ENCODE data around the gene BRAP.
"Not testable (repeated sequence)": the region's sequence is repeated elsewhere in the genome, so short reads cannot be mapped to it uniquely, and the experiment has no call there.

BRAP gene

DNA sequence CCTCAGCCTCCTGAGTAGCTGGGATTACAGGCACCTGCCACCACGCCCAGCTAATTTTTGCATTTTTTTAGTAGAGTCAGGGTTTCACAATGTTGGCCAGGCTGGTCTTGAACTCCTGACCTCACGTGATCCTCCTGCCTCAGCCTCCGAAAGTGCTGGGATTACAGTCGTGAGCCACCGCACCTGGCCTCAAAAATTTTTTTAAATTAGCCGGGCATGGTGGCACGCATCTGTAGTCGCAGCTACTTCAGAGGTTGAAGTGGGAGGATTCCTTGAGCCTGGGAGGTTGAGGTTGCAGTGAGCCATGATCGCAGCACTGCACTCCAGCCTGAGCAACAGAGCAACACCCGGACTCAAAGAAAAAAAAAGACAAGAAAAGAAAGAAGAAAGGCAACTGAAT lies 67.9 kb downstream of the BRAP start:
- not testable (repeated sequence) for FAIRE-seq; DNase-seq (ENCODE audit: insufficient read length, low spot score)

DNA sequence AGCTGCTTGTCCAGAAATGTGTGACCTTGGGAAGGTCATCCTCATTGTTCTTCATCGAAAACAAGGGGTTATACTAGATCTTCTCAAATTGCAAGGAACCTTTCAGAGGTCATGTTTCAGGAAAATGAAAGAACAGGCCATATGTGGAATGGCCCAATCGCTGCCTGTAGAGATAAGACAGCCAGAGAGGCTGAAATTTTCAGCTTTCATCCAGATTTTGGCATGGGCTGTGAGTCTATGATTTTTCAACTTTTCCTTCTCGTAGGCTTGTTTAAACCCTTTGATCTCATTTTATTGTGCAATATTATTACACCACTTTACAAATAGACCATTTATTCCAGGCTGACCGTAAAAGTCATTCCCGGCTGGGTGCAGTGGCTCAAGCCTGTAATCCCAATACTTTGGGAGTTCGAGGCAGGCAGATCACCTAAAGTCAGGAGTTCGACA lies 69.6 kb downstream of the BRAP start:
- no peak for FAIRE-seq

DNA sequence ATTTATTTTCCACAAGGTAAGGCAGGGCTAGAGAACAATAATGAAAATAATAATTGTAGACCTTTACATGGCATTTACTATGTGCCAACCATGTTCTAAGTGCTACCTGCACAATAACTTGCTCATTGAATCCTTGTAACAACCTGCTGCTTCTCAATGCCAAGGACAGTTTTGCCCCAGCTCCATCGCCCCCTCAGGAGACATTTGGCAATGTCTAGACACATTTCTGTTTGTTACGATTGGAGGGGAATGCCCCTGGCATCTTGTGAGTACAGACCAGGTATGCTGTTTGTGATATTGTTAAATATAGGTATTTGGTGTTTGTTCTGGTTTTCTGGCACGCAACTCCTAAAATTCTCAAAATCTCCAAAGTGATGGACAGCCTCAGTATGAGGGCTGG lies 78.5 kb downstream of the BRAP start:
- FAIRE-seq (no peak), DNase-seq (ENCODE audit: insufficient read length, low spot score) (no peak)

More for the DNA sequence above, 69.6 kb downstream of the BRAP start:
- DNase-seq (ENCODE audit: insufficient read length, low spot score) = no peak

DNA sequence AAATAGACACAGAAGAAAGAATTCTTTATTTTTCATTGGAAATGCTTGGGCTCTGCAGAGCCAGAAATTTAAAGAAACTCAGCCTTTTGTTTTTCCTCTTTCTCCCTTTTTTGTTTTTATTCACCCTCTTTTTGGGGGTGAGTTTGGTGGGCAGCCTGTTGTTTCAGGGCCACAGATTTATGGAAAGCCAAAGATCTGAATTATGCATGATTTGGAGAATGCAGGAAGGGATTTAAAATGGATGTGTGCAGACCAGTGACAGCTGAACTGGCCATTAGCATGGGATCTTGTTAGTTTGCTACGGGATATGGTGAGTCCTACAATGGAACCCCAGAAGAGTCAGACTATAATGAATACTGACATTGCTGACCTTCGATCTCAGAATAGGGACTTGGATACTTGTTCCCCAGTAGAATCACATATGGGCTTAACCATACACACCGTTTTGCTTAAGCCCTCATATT lies 79.0 kb downstream of the BRAP start:
- no peak for FAIRE-seq
- no peak for DNase-seq (ENCODE audit: insufficient read length, low spot score)

DNA sequence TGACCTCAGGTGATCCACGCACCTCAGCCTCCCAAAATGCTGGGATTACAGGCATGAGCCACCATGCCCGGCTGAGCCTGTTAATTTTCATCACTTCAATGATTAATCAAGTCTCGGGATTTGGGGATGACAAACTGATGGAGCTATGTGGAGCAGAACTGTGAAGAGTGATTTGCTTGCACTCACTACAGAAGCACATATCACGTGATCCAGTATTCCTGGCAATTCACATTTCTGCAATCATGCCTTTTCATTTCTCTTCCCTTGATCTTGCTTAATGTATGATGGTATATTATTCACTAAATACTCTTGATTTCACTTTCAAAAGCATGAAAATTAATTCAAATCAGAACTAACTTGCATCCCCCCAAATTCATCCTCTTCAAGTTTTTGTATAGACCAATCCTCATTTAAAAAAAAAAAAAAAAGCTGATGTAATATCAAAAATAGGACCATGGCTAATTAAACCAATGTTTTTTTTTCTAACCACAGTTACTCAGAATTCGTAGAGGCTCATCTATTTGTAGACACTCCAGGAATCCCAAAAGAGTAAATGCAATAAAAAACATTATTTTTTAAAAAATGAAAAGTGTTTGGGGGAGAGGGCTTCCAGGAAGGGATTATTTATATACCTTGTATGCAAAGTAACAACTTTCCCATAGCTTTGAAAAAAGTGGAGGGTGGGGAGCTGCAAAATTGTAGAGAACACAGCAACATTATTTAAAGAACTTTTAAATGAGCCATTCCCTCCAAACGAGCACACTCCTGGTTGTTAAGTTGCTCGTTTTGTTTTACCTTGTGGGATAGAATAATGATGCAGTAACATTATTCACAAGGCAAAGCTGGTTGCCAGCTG lies 79.6 kb downstream of the BRAP start:
- no peak for FAIRE-seq
- DNase-seq (ENCODE audit: insufficient read length, low spot score) = no peak

DNA sequence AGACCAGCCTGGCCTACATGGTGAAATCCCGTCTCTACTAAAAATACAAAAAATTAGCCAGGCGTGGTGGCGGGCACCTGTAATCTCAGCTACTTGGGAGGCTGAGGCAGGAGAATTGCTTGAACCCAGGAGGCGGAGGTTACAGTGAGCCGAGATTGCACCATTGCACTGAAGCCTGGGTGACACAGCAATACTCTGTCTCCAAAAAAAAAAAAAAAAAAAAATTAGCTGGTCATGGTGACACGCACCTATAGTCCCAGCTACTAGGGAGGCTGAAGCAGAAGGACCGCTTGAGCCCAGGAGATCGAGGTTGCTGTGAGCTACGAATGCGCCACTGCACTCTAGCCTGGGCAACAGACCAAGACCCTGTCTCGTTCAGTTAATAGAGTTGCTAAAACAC lies 82.9 kb downstream of the BRAP start:
- DNase-seq (ENCODE audit: insufficient read length, low spot score); FAIRE-seq: not testable (repeated sequence)

DNA sequence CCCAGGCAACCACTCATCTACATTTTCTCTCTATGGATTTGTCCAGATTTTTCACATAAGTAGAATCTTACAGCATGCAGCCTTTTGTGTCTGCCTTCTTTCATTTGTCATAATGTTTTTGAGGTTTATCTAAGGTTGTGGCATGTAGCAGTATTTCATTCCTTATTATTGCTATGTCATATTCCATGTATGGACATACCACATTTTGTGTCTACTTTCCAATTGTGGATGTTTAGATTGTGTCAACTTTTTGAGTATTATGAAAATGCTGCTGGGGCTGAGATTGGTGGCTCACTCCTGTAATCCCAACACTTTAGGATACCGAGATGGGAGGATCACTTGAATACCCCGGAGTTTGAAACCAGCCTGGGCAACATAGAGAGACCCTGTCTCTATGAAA lies 83.4 kb downstream of the BRAP start:
- DNase-seq (ENCODE audit: insufficient read length, low spot score) (no peak), FAIRE-seq (no peak)

DNA sequence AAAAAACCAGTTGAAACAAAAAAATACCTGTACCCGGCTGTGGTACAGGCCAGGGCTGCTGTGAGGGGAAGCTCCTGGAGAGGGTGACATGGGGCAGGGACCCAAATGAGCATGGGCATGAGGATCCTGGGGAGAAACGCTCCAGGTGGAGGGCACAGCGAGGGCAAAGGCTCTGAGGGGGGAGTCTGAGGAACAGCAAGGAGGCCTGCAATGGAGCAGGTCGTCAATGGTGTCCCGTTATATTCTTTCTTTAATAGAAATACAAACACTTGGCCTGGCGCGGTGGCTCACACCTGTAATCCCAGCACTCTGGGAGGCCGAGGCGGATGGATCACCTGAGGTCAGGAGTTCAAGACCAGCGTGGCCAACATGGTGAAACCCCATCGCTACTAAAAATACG lies 84.8 kb downstream of the BRAP start:
- FAIRE-seq; DNase-seq (ENCODE audit: insufficient read length, low spot score): not testable (repeated sequence)

GRCh38 chr12:111600205-111600642 lies 85.5 kb downstream of the BRAP start:
- DNase-seq (ENCODE audit: insufficient read length, low spot score) (no peak), FAIRE-seq (no peak)

DNA sequence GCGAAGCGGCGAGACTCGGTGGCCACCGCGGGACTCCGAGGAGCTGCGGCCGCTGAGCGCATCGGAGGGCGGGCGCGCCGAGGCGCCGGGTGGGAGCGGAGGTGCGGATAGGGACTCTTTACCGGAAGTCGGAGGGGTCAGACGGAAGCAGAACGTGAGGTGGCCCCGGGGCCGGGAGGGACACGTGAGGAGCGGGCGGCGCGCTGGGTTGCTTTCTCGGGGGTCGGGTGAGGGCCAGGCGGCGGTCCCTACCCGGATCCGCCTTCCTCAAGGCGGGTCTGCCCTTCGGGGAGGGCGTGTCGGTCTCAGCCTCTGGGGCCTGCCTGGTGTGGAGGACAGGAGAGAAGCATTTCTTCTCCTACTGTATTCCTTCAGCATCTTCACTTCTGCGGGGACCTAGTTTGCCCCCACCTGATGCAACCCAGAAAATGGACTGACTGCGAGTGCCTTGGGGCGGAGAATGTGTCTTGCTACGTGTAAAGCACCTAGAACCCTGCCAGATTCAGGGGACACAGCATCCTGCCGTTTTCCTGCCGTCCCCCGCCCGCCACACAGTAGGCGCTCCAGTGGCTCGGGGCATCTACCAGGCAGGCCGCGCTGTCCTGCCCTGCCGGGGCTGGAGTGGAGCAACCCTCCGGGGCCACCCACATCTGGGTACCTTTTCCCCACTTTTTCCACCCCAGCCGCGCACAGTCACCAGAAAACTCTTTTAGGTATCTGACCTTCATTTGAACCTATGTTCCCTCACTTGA lies 86.1 kb downstream of the BRAP start:
- FAIRE-seq (peak; percentile 90), DNase-seq (ENCODE audit: insufficient read length, low spot score) (peak; percentile 94)

DNA sequence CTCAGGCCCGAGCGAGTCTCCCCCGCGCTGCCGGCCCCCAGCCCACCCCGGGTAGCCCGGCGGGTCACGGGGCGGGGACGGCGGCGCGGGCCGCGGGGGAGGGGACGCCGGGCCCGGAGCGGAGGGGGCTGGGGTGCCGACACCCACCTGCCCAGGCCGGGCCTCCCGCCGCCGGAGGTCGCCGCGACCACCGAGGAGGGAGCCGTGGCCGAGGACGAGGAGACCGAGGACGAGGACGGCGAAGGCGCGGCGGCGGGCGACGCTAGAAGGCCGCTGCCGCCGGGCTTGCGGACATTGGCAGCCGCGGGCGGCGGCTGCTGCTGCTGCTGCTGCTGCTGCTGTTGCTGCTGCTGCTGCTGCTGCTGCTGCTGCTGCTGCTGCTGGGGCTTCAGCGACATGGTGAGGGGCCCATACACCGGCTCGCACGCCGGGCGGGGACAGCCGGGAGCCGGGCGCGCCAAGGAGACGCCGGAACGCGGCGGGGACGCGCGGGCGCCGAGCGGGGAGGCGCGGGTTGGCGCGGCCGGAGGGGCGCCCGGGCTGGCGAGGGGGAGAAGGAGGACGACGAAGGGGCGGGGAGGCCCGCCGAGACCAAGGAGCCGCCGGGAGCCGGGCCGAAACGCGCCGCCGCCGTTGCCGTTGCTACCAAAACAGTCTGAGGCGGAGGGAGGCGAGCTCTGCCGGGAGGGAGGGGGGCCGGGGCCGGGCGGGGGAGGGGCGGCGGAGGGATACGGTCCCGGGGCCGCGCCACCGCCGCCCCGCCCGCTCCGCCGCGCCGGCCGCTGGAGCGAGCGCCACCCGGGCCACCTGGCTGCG lies 86.9 kb downstream of the BRAP start, which contains the start of gene ATXN2:
ATXN2 (minus strand) TSS at position 679 of the 816 bp plus-strand sequence; CDS start at position 398, 281 bp downstream.
- peak; percentile 86 for DNase-seq (ENCODE audit: insufficient read length, low spot score)
- FAIRE-seq = no peak

DNA sequence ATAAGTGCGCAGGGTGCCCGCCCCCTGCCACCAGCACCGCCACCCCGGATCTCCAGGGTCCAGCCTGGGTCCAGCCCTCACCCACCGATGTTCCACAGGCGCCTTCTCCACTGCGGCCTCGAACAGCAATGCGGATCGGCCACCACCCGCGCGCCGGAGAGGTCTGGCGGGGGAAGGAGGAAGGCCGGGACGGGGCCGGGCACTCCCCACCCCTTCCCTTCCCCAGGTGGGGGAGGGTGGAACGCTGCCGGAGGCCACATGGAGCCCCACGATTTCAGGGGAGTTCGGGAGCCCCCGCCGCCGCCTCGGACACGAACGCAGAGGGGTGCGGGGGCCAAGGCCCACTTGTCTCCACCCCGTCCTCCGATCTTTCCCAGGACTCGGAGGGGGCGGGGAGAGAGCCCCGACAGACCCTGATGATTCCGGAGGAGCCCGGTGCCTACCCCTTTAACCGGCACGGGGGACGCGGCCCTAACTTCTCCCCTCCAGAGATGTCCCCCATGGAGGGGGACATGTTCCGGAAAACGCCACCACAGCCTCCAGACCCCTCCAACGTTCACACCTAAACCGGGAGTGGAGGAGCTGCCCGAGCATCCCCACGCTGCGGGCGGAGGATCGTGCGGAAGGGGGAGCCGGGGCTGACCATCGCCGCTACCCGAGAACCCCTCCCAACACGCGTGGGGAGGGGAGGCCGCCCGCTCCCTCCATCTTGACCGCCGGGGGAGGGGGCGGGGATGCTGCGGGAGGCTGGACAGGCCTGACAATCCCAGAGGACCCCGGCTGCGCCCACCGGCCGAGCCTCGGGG lies 87.7 kb downstream of the BRAP start:
- FAIRE-seq = no peak
- DNase-seq (ENCODE audit: insufficient read length, low spot score) = peak; percentile 38

GRCh38 chr12:111596985-111597830 lies 88.5 kb downstream of the BRAP start:
- DNase-seq (ENCODE audit: insufficient read length, low spot score) = peak; percentile 38
- peak; percentile 45 for FAIRE-seq

DNA sequence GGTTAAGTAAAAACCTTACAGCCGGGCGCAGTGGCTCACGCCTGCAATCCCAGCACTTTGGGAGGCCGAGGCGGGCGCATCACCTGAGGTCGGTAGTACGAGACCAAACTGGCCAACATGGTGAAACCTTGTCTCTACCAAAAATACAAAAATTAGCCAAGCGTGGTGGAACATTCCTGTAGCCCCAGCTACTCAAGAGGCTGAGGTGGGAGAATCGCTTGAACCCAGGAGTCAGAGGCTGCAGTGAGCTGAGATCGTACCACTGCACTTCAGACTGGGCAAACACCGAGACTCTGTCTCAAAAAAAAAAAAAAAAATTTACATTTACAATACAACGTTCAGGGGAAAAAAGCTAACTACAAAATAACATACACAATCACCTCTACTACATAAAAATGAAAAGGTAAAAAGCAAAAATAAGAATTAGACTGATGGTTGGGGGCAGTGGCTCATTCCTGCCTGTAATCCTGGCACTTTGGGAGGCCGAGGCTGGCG lies 90.4 kb downstream of the BRAP start:
- DNase-seq (ENCODE audit: insufficient read length, low spot score); FAIRE-seq: not testable (repeated sequence)
